H9 (cell line): Measurements from ENCODE around the gene TRAPPC8. TPM values are rescaled to one million over a fixed set of nuclear protein-coding genes. Genes with fewer than 3 reads are reported as not detected.

Experiments used
- DNase-seq: peaks from one replicate; pipeline ENCODE4 v3.0.0-alpha.2; 2017
- H2AFZ ChIP-seq: one replicate; pipeline ENCODE4 v1.6.1; 2013; ENCODE audit warnings: mild to moderate bottlenecking, low read length, control low read depth, moderate library complexity
- H2AK5ac ChIP-seq: 2 replicates; pipeline ENCODE4 v1.6.1; 2013; ENCODE audit warnings: low read length, control low read depth, mixed read lengths; ENCODE audit not compliant: insufficient read length
- H2BK120ac ChIP-seq: one replicate; pipeline ENCODE4 v1.6.1; 2013; ENCODE audit warnings: low read depth, mild to moderate bottlenecking, low read length, control low read depth, inconsistent platforms; ENCODE audit not compliant: poor library complexity, severe bottlenecking
- H2BK12ac ChIP-seq: 2 replicates; pipeline ENCODE4 v1.6.1; 2013; ENCODE audit warnings: low read length, control low read depth, mixed read lengths, low read depth; ENCODE audit not compliant: insufficient read length
- H2BK15ac ChIP-seq: 2 replicates; pipeline ENCODE4 v1.6.1; 2013; ENCODE audit warnings: low read depth, low read length, control low read depth
- H2BK20ac ChIP-seq: one replicate; pipeline ENCODE4 v1.6.1; 2013; ENCODE audit warnings: low read depth, mild to moderate bottlenecking, low read length, control low read depth, inconsistent platforms; ENCODE audit not compliant: poor library complexity, severe bottlenecking
- H2BK5ac ChIP-seq: 2 replicates; pipeline ENCODE4 v1.6.1; 2013; ENCODE audit warnings: low read length, control low read depth, mixed read lengths; ENCODE audit not compliant: insufficient read length
- H3K14ac ChIP-seq: 2 replicates; pipeline ENCODE4 v1.6.1; 2013; ENCODE audit warnings: low read length, control low read depth; ENCODE audit not compliant: insufficient read depth
- H3K18ac ChIP-seq: 2 replicates; pipeline ENCODE4 v1.6.1; 2013; ENCODE audit warnings: low read depth, mild to moderate bottlenecking, mixed read lengths, low read length, control low read depth; ENCODE audit not compliant: insufficient read length
- H3K23ac ChIP-seq: 2 replicates; pipeline ENCODE4 v1.6.1; 2013; ENCODE audit warnings: low read length, control low read depth, mixed read lengths, low read depth; ENCODE audit not compliant: insufficient read length
- H3K23me2 ChIP-seq: 2 replicates; pipeline ENCODE4 v1.6.1; 2013; ENCODE audit warnings: low read depth, mild to moderate bottlenecking, mixed read lengths, low read length, control low read depth; ENCODE audit not compliant: insufficient read length, poor library complexity, severe bottlenecking
- H3K27ac ChIP-seq: 2 replicates; pipeline ENCODE4 v1.5.1; 2013; ENCODE audit warnings: low read length, control low read depth, mixed read lengths, low read depth; ENCODE audit not compliant: insufficient read length
- H3K27me3 ChIP-seq: 2 replicates; pipeline ENCODE4 v1.6.1; 2013; ENCODE audit warnings: low read length, control low read depth, inconsistent platforms; ENCODE audit not compliant: insufficient read depth
- H3K4ac ChIP-seq: 2 replicates; pipeline ENCODE4 v1.6.1; 2013; ENCODE audit warnings: low read depth, mild to moderate bottlenecking, control low read depth, inconsistent platforms, low read length, moderate library complexity
- H3K4me1 ChIP-seq: 2 replicates; pipeline ENCODE4 v1.6.1; 2013; ENCODE audit warnings: low read length, control low read depth, inconsistent platforms; ENCODE audit not compliant: insufficient read depth
- H3K4me2 ChIP-seq: 2 replicates; pipeline ENCODE4 v1.6.1; 2013; ENCODE audit warnings: low read length, control low read depth, mixed read lengths; ENCODE audit not compliant: insufficient read length, insufficient read depth
- H3K56ac ChIP-seq: 2 replicates; pipeline ENCODE4 v1.6.1; 2013; ENCODE audit warnings: low read depth, mild to moderate bottlenecking, mixed read lengths, low read length, control low read depth; ENCODE audit not compliant: insufficient read length
- H3K79me1 ChIP-seq: 2 replicates; pipeline ENCODE4 v1.6.1; 2013; ENCODE audit warnings: low read depth, mild to moderate bottlenecking, moderate library complexity, low read length, control low read depth, inconsistent platforms; ENCODE audit not compliant: insufficient read depth, poor library complexity, severe bottlenecking
- H3K79me2 ChIP-seq: 2 replicates; pipeline ENCODE4 v1.6.1; 2013; ENCODE audit warnings: low read length, control low read depth, inconsistent platforms; ENCODE audit not compliant: insufficient read depth
- H3K9ac ChIP-seq: 2 replicates; pipeline ENCODE4 v1.6.1; 2013; ENCODE audit warnings: low read length, control low read depth, mixed read lengths; ENCODE audit not compliant: insufficient read length; ENCODE audit errors: extremely low read depth
- H3K9me3 ChIP-seq: one replicate; pipeline ENCODE4 v1.6.1; 2013; ENCODE audit warnings: low read depth, low read length, inconsistent platforms; ENCODE audit not compliant: control insufficient read depth
- H3T11ph ChIP-seq: one replicate; pipeline ENCODE4 v1.6.1; 2013; ENCODE audit warnings: mild to moderate bottlenecking, low read length, control low read depth, inconsistent platforms
- H4K20me1 ChIP-seq: one replicate; pipeline ENCODE4 v1.6.1; 2013; ENCODE audit not compliant: control insufficient read depth, insufficient read length, insufficient read depth
- H4K5ac ChIP-seq: 2 replicates; pipeline ENCODE4 v1.6.1; 2013; ENCODE audit warnings: low read depth, mild to moderate bottlenecking, mixed read lengths, low read length, control low read depth; ENCODE audit not compliant: insufficient read length
- H4K8ac ChIP-seq: replicated peaks from 2 replicates; pipeline ENCODE4 v1.6.1; 2013; ENCODE audit warnings: low read length, control low read depth, mixed read lengths, low read depth; ENCODE audit not compliant: insufficient read length
- H4K91ac ChIP-seq: 2 replicates; pipeline ENCODE4 v1.6.1; 2013; ENCODE audit warnings: low read depth, mild to moderate bottlenecking, moderate library complexity, mixed read lengths, low read length, control low read depth; ENCODE audit not compliant: insufficient read length
- H3K27ac Mint-ChIP-seq, 3 experiments: 2 replicates in 2 of 3; 3 replicates in 1 of 3; pipeline ENCODE4 v1.8.0; 2020 to 2021; ENCODE audit warnings: mixed read lengths in 3 of 3, mild to moderate bottlenecking in 1 of 3, moderate library complexity in 1 of 3
- H3K27me3 Mint-ChIP-seq: 2 replicates; pipeline ENCODE4 v1.8.0; 2021; ENCODE audit warnings: low read depth, mild to moderate bottlenecking, moderate library complexity, mixed read lengths
- H3K36me3 Mint-ChIP-seq, 3 experiments: 2 replicates in 2 of 3; 3 replicates in 1 of 3; pipeline ENCODE4 v1.8.0; 2020 to 2021; ENCODE audit warnings: low read depth in 3 of 3, mixed read lengths in 3 of 3; ENCODE audit not compliant: insufficient read depth in 1 of 3
- H3K4me1 Mint-ChIP-seq, 2 experiments: 2 replicates each; pipeline ENCODE4 v1.8.0; 2020; ENCODE audit warnings: mixed read lengths in 2 of 2
- H3K4me3 Mint-ChIP-seq, 2 experiments: 2 replicates in 1 of 2; 3 replicates in 1 of 2; pipeline ENCODE4 v1.8.0; 2020 to 2021; ENCODE audit warnings: mild to moderate bottlenecking in 2 of 2, mixed read lengths in 2 of 2, moderate library complexity in 1 of 2
- H3K9me3 Mint-ChIP-seq, 2 experiments: 2 replicates in 1 of 2; 3 replicates in 1 of 2; pipeline ENCODE4 v1.8.0; 2020; ENCODE audit warnings: mild to moderate bottlenecking in 2 of 2, mixed read lengths in 2 of 2, moderate library complexity in 1 of 2
- CTCF ChIP-seq: fragments of 200-600 bp; sonication (generic); conservative IDR thresholded peaks from 3 replicates; pipeline ENCODE4 v1.8.0; 2021; ENCODE audit warnings: antibody characterized with exemption, mild to moderate bottlenecking
- WGBS: extraction: QIAGEN DNeasy Blood & Tissue Kit; methylation state at CpG from one replicate; pipeline ENCODE4 v1.1.7; 2013; ENCODE audit warnings: missing lambda C conversion rate, low lambda C conversion rate, mixed read lengths; ENCODE audit not compliant: insufficient read length; ENCODE audit errors: extremely low coverage; 5-methylcytosine and 5-hydroxymethylcytosine counted together
- total RNA-seq: library from RNA; stranded (reverse); gene quantifications from 2 replicates; pipeline ENCODE4 v1.2.1, GENCODE V29; 2021

TRAPPC8 gene
- total RNA-seq, 1 experiment from 2014 or later = 40.4 TPM

- Histone ChIP-seq H2BK20ac (no peak overlapping the region), H2BK12ac (no peak overlapping the region)
Observed at GRCh38 chr18:31965316-31965970, 22.5 kb upstream of the TRAPPC8 start.

More at GRCh38 chr18:31965316-31965970, 22.5 kb upstream of the TRAPPC8 start:
- Histone ChIP-seq H3K4me2 (no peak overlapping the region), H3K27me3 (no peaks in the 10 kb centered on the region), H3K9me3 (no peaks in the 10 kb centered on the region), H2AFZ (no peak overlapping the region), H3K27ac (no peak overlapping the region), H2AK5ac (no peak overlapping the region), H3K23ac (no peak overlapping the region), H3K79me1 (no peaks in the 10 kb centered on the region), H3T11ph (no peak overlapping the region), H4K5ac (no peak overlapping the region), H2BK120ac (no peak overlapping the region), H3K4me1 (peaks cover under 1% of the 10 kb centered on the region; the same call in 1 of the 2 replicates), H3K9ac (no peak overlapping the region), H4K8ac (no peak overlapping the region), H3K56ac (no peak overlapping the region), H3K18ac (no peak overlapping the region), H2BK5ac (no peak overlapping the region), H4K20me1 (no peaks in the 10 kb centered on the region), H3K79me2 (no peaks in the 10 kb centered on the region), H3K4ac (no peak overlapping the region), H3K14ac (no peak overlapping the region), H2BK15ac (no peak overlapping the region), H4K91ac (no peak overlapping the region), H3K23me2 (no peaks in the 10 kb centered on the region)
- H3K36me3 Mint-ChIP-seq = peaks cover 4 to 12% (median 11%) of the 10 kb centered on the region in 3 experiments; a peak in 5 of 7 replicates
- WGBS = no CpG with 5 or more reads among the region's 5 CpGs
- no peak for DNase-seq
- no peak overlapping the region for H3K4me3 Mint-ChIP-seq
- no peak overlapping the region for H3K27ac Mint-ChIP-seq
- no peaks in the 10 kb centered on the region; the same call in 1 of the 2 replicates for H3K27me3 Mint-ChIP-seq
- no peak for TF ChIP-seq CTCF
- peaks cover 11 to 13% of the 10 kb centered on the region in 2 experiments; a peak in 4 of 5 replicates for H3K9me3 Mint-ChIP-seq
- H3K4me1 Mint-ChIP-seq = peaks cover under 1% of the 10 kb centered on the region in 2 experiments
